Neural progenitor cell (in vitro differentiated cells): ENCODE measurements around the gene CRYBB3. TPM values are rescaled to one million over a fixed set of nuclear protein-coding genes. Genes with fewer than 3 reads are reported as not detected.
"Not testable (repeated sequence)": the region's sequence is repeated elsewhere in the genome, so short reads cannot be mapped to it uniquely, and the experiment has no call there.

Source experiments
- DNase-seq: peaks from one replicate; pipeline ENCODE4 v3.0.0-alpha.2; 2016; ENCODE audit warnings: low spot score
- H2AFZ ChIP-seq: fragments of 200-600 bp; sonication (generic); replicated peaks from 2 replicates; pipeline ENCODE4 v1.6.1; 2016; ENCODE audit warnings: antibody characterized with exemption
- H3F3A ChIP-seq: fragments of 200-600 bp; sonication (generic); 2 replicates; pipeline ENCODE4 v1.6.1; 2016; ENCODE audit warnings: antibody characterized with exemption, low read depth
- H3K27ac ChIP-seq: fragments of 200-600 bp; sonication (generic); 2 replicates; pipeline ENCODE4 v1.5.1; 2016; ENCODE audit warnings: mild to moderate bottlenecking
- H3K27me3 ChIP-seq: fragments of 200-600 bp; sonication (generic); 2 replicates; pipeline ENCODE4 v1.6.1; 2016; ENCODE audit warnings: mild to moderate bottlenecking, moderate library complexity
- H3K36me3 ChIP-seq: fragments of 200-600 bp; sonication (generic); 2 replicates; pipeline ENCODE4 v1.5.1; 2016
- H3K4me1 ChIP-seq: fragments of 200-600 bp; sonication (generic); 2 replicates; pipeline ENCODE4 v1.6.1; 2016; ENCODE audit warnings: mixed run types
- H3K4me2 ChIP-seq: fragments of 200-600 bp; sonication (generic); 2 replicates; pipeline ENCODE4 v1.6.1; 2016
- H3K4me3 ChIP-seq: fragments of 200-600 bp; sonication (generic); 2 replicates; pipeline ENCODE4 v1.5.1; 2016
- H3K79me2 ChIP-seq: fragments of 200-600 bp; sonication (generic); 2 replicates; pipeline ENCODE4 v1.6.1; 2016; ENCODE audit warnings: low read depth
- H3K9ac ChIP-seq: fragments of 200-600 bp; sonication (generic); 2 replicates; pipeline ENCODE4 v1.6.1; 2016
- H3K9me3 ChIP-seq: fragments of 200-600 bp; sonication (generic); 2 replicates; pipeline ENCODE4 v1.5.1; 2016; ENCODE audit warnings: low read depth
- H4K20me1 ChIP-seq: fragments of 200-600 bp; sonication (generic); 2 replicates; pipeline ENCODE4 v1.6.1; 2016; ENCODE audit warnings: low read depth
- H3K27ac Mint-ChIP-seq: 3 replicates; pipeline ENCODE4 v1.8.0; 2021; ENCODE audit warnings: mixed read lengths
- H3K27me3 Mint-ChIP-seq: 2 replicates; pipeline ENCODE4 v1.8.0; 2022; ENCODE audit warnings: low read depth, mild to moderate bottlenecking, inconsistent platforms, moderate library complexity, mixed read lengths; ENCODE audit not compliant: insufficient read depth
- H3K36me3 Mint-ChIP-seq: 3 replicates; pipeline ENCODE4 v1.8.0; 2021; ENCODE audit warnings: mixed read lengths
- H3K4me1 Mint-ChIP-seq: 3 replicates; pipeline ENCODE4 v1.8.0; 2021; ENCODE audit warnings: mixed read lengths
- H3K4me3 Mint-ChIP-seq: 3 replicates; pipeline ENCODE4 v1.8.0; 2021; ENCODE audit warnings: mild to moderate bottlenecking, moderate library complexity, mixed read lengths
- H3K9me3 Mint-ChIP-seq: 3 replicates; pipeline ENCODE4 v1.8.0; 2020; ENCODE audit warnings: mixed read lengths
- CTCF ChIP-seq: fragments of 200-600 bp; sonication (generic); IDR thresholded peaks from 2 replicates; pipeline ENCODE4 v1.5.1; 2017; ENCODE audit warnings: antibody characterized with exemption, mild to moderate bottlenecking
- EZH2 ChIP-seq: fragments of 200-600 bp; sonication (generic); IDR thresholded peaks from 2 replicates; pipeline ENCODE4 v1.6.1; 2017; ENCODE audit warnings: antibody characterized with exemption, mild to moderate bottlenecking, moderate library complexity
- EZH2phosphoT487 ChIP-seq: fragments of 200-600 bp; sonication (generic); IDR thresholded peaks from 2 replicates; pipeline ENCODE4 v1.6.1; 2017; ENCODE audit warnings: antibody characterized with exemption
- total RNA-seq: library from RNA; depleted of rRNA; stranded (reverse); fragments of >200 nt; gene quantifications from 2 replicates; pipeline ENCODE4 v1.2.3, GENCODE V29; 2015; ENCODE audit warnings: low replicate concordance

Gene CRYBB3
- total RNA-seq, 1 donor from 2014 or later: not detected

- no peak overlapping the region for H3K27ac Mint-ChIP-seq
- H3K9ac ChIP-seq: no peak overlapping the region
- no peaks in the 10 kb centered on the region for H3K36me3 ChIP-seq
- H2AFZ ChIP-seq: no peak overlapping the region
- H4K20me1 ChIP-seq: peaks cover 15% of the 10 kb centered on the region
- H3K36me3 Mint-ChIP-seq: no peaks in the 10 kb centered on the region
- no peaks in the 10 kb centered on the region for H3K27me3 Mint-ChIP-seq
- H3K4me1 Mint-ChIP-seq: peaks cover 13% of the 10 kb centered on the region
- no peak overlapping the region for H3K4me2 ChIP-seq
- no peaks in the 10 kb centered on the region for H3K9me3 Mint-ChIP-seq
- no peak overlapping the region for H3K27ac ChIP-seq
- peaks cover 9% of the 10 kb centered on the region for H3K4me1 ChIP-seq
- no peaks in the 10 kb centered on the region for H3K79me2 ChIP-seq
- H3K9me3 ChIP-seq: no peaks in the 10 kb centered on the region
- DNase-seq: no peak
- no peak for TF ChIP-seq EZH2
- no peak for TF ChIP-seq EZH2phosphoT487
- TF ChIP-seq CTCF: no peak
- H3F3A ChIP-seq: no peaks in the 10 kb centered on the region
- H3K4me3 ChIP-seq: no peak overlapping the region
- H3K4me3 Mint-ChIP-seq: no peak overlapping the region
- no peaks in the 10 kb centered on the region for H3K27me3 ChIP-seq
Measured at GRCh38 chr22:25203082-25203481, 3.4 kb downstream of the CRYBB3 start.

- not testable (repeated sequence) for DNase-seq, H2AFZ ChIP-seq, H3K4me3 Mint-ChIP-seq, H3K79me2 ChIP-seq, H3K9ac ChIP-seq, H3K4me3 ChIP-seq, H3K4me1 ChIP-seq, H3K9me3 ChIP-seq, H3F3A ChIP-seq, H3K36me3 ChIP-seq, H3K9me3 Mint-ChIP-seq, H3K4me1 Mint-ChIP-seq, H3K36me3 Mint-ChIP-seq, H4K20me1 ChIP-seq, H3K4me2 ChIP-seq, H3K27ac ChIP-seq, H3K27me3 Mint-ChIP-seq, H3K27ac Mint-ChIP-seq, H3K27me3 ChIP-seq
Measured at GRCh38 chr22:25204547-25204946, 4.9 kb downstream of the CRYBB3 start.

GRCh38 chr22:25205847-25206246, 6.2 kb downstream of the CRYBB3 start:
- H3K9ac ChIP-seq: no peak overlapping the region
- no peaks in the 10 kb centered on the region for H3K36me3 ChIP-seq
- H3K27ac ChIP-seq: no peak overlapping the region
- H3K79me2 ChIP-seq: no peaks in the 10 kb centered on the region
- Mint-ChIP-seq H3K9me3 (no peaks in the 10 kb centered on the region), H3K27me3 (no peaks in the 10 kb centered on the region), H3K27ac (no peak overlapping the region), H3K36me3 (no peaks in the 10 kb centered on the region), H3K4me3 (no peak overlapping the region), H3K4me1 (no peaks in the 10 kb centered on the region)
- TF ChIP-seq CTCF (no peak), EZH2 (no peak), EZH2phosphoT487 (no peak)
- H3K4me2 ChIP-seq: no peak overlapping the region
- H4K20me1 ChIP-seq: peaks cover 7% of the 10 kb centered on the region
- no peaks in the 10 kb centered on the region for H3K4me1 ChIP-seq
- no peak overlapping the region for H2AFZ ChIP-seq
- no peaks in the 10 kb centered on the region for H3K9me3 ChIP-seq
- no peaks in the 10 kb centered on the region for H3F3A ChIP-seq
- no peaks in the 10 kb centered on the region for H3K27me3 ChIP-seq
- H3K4me3 ChIP-seq: no peak overlapping the region
- no peak for DNase-seq

GRCh38 chr22:25206998-25207397, 7.3 kb downstream of the CRYBB3 start:
- Histone ChIP-seq H3K9me3 (no peaks in the 10 kb centered on the region), H3K4me1 (no peaks in the 10 kb centered on the region), H3K79me2 (no peaks in the 10 kb centered on the region), H3K27ac (no peak overlapping the region), H3K27me3 (no peaks in the 10 kb centered on the region), H3K36me3 (no peaks in the 10 kb centered on the region), H3K4me3 (no peak overlapping the region), H4K20me1 (peaks cover 2% of the 10 kb centered on the region), H2AFZ (no peak overlapping the region), H3F3A (no peaks in the 10 kb centered on the region), H3K4me2 (no peak overlapping the region), H3K9ac (no peak overlapping the region)
- Mint-ChIP-seq H3K27me3 (no peaks in the 10 kb centered on the region), H3K36me3 (no peaks in the 10 kb centered on the region), H3K4me1 (no peaks in the 10 kb centered on the region), H3K4me3 (no peak overlapping the region), H3K27ac (no peak overlapping the region), H3K9me3 (no peaks in the 10 kb centered on the region)
- TF ChIP-seq EZH2phosphoT487: no peak
- no peak for DNase-seq
